Hepatocyte (in vitro differentiated cells): ENCODE measurements around the gene ZNF132. TPM values are rescaled to one million over a fixed set of nuclear protein-coding genes. Genes with fewer than 3 reads are reported as not detected.
"Not testable (repeated sequence)": the region's sequence is repeated elsewhere in the genome, so short reads cannot be mapped to it uniquely, and the experiment has no call there.

ENCODE experiments used
- DNase-seq: peaks from one replicate; pipeline ENCODE4 v3.0.0-alpha.2; 2016; ENCODE audit warnings: low spot score
- H2AFZ ChIP-seq: fragments of 200-600 bp; sonication (generic); 2 replicates; pipeline ENCODE4 v1.6.0; 2016; ENCODE audit warnings: antibody characterized with exemption, mild to moderate bottlenecking
- H3K27ac ChIP-seq: fragments of 200-600 bp; sonication (generic); 2 replicates; pipeline ENCODE4 v1.5.1; 2016; ENCODE audit warnings: mild to moderate bottlenecking
- H3K27me3 ChIP-seq: fragments of 200-600 bp; sonication (generic); 2 replicates; pipeline ENCODE4 v1.6.1; 2016
- H3K36me3 ChIP-seq: fragments of 200-600 bp; sonication (generic); replicated peaks from 2 replicates; pipeline ENCODE4 v1.5.1; 2016; ENCODE audit warnings: low read depth; ENCODE audit not compliant: insufficient read depth
- H3K4me1 ChIP-seq: fragments of 200-600 bp; sonication (generic); 2 replicates; pipeline ENCODE4 v1.5.1; 2016; ENCODE audit warnings: mild to moderate bottlenecking, moderate library complexity; ENCODE audit not compliant: insufficient read depth
- H3K4me2 ChIP-seq: fragments of 200-600 bp; sonication (generic); 2 replicates; pipeline ENCODE4 v1.6.0; 2016
- H3K4me3 ChIP-seq: fragments of 200-600 bp; sonication (generic); 2 replicates; pipeline ENCODE4 v1.5.1; 2016; ENCODE audit warnings: mild to moderate bottlenecking
- H3K79me2 ChIP-seq: fragments of 200-600 bp; sonication (generic); 2 replicates; pipeline ENCODE4 v1.6.0; 2017; ENCODE audit warnings: mild to moderate bottlenecking
- H3K9me2 ChIP-seq: fragments of 200-600 bp; sonication (generic); replicated peaks from 2 replicates; pipeline ENCODE4 v1.6.0; 2017; ENCODE audit warnings: mild to moderate bottlenecking; ENCODE audit not compliant: insufficient read depth
- H3K9me3 ChIP-seq: fragments of 200-600 bp; sonication (generic); 2 replicates; pipeline ENCODE4 v1.5.1; 2016; ENCODE audit warnings: low read depth, mild to moderate bottlenecking
- H4K20me1 ChIP-seq: fragments of 200-600 bp; sonication (generic); 2 replicates; pipeline ENCODE4 v1.6.0; 2016; ENCODE audit warnings: mild to moderate bottlenecking; ENCODE audit not compliant: insufficient read depth, poor library complexity, severe bottlenecking
- CTCF ChIP-seq: fragments of 200-600 bp; sonication (generic); IDR thresholded peaks from 2 replicates; pipeline ENCODE4 v1.5.1; 2016; ENCODE audit warnings: antibody characterized with exemption, mild to moderate bottlenecking; ENCODE audit not compliant: poor library complexity
- EZH2 ChIP-seq: fragments of 200-600 bp; sonication (generic); IDR thresholded peaks from 2 replicates; pipeline ENCODE4 v1.6.1; 2016; ENCODE audit warnings: antibody characterized with exemption, mild to moderate bottlenecking, borderline replicate concordance
- EZH2phosphoT487 ChIP-seq: fragments of 200-600 bp; sonication (generic); IDR thresholded peaks from one replicate; pipeline ENCODE4 v1.6.1; 2018; ENCODE audit warnings: antibody characterized with exemption, mild to moderate bottlenecking, low read depth, moderate library complexity; ENCODE audit not compliant: unreplicated experiment, severe bottlenecking
- WGBS: methylation state at CpG from one replicate; pipeline ENCODE4 v1.1.6; 2016; ENCODE audit warnings: low lambda C conversion rate; ENCODE audit errors: missing lambda C conversion rate; 5-methylcytosine and 5-hydroxymethylcytosine counted together
- polyA plus RNA-seq: library from polyadenylated mRNA; unstranded; fragments of >200 nt; fragmentation: Nextera tagmentation; extraction: Ambion mirVana; gene quantifications from 2 replicates; pipeline ENCODE4 v1.2.1, GENCODE V29; 2016
- total RNA-seq: library from RNA; depleted of rRNA; stranded (reverse); fragments of >200 nt; gene quantifications from 2 replicates; pipeline ENCODE4 v1.2.3, GENCODE V29; 2014

ZNF132 gene
- total and polyA plus RNA-seq, 2 experiments from 2014 or later = 0.35 to 1.0 TPM

GRCh38 chr19:58451358-58452101 is 11.6 kb upstream of the ZNF132 start, which contains the start of gene ZNF324B:
TSS of gene ZNF324B (plus strand) at chr19:58451622. CDS start at chr19:58453702, 2,080 bp downstream.
- H3K27ac ChIP-seq = no peak within 1 kb of the TSS
- H3K4me1 ChIP-seq = no peaks in the 10 kb centered on the region
- TF ChIP-seq EZH2 (no peak), CTCF (no peak), EZH2phosphoT487 (no peak)
- peak; percentile 97 for DNase-seq
- no peaks in the 10 kb centered on the region for H3K27me3 ChIP-seq
- H3K9me2 ChIP-seq = no peaks in the 10 kb centered on the region
- no peaks in the 10 kb centered on the region for H3K9me3 ChIP-seq
- WGBS = under 1% methylated on average over 70 of the region's 79 CpGs
- no peaks in the 10 kb centered on the region for H4K20me1 ChIP-seq
- H2AFZ ChIP-seq = peak within 1 kb of the TSS; percentile 81
- no peaks in the 10 kb centered on the region for H3K79me2 ChIP-seq
- peak within 1 kb of the TSS; percentile 57 for H3K4me3 ChIP-seq
- peak within 1 kb of the TSS; percentile 87 for H3K4me2 ChIP-seq
- no peaks in the 10 kb centered on the region for H3K36me3 ChIP-seq

DNA sequence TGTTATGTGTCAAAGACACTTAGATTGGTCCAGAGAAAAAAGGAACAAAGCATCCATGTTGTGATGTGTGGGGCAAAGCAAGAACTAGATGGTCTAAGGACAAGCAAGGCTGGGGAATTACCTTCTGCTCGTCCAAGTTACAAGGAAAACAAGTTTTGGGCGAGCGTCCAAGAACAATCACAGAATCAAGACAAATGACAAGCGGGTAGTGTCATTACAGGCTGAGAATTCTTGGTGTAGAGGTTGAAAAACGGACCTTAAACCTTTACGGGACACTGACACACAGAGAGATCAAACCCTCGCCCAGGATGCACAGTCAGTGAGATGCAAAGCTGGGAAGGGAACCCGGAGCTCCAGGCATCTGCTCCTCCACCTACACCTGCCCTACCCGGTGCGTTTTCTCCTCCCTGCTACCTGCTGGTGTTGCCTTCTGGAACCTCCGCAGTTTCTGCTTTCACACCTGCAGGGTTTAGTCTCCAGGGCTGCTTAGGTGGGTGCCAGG is 11.0 kb upstream of the ZNF132 start:
- no peaks in the 10 kb centered on the region for H3K36me3 ChIP-seq
- H2AFZ ChIP-seq = peak overlapping the region; percentile 66
- H3K4me1 ChIP-seq = no peaks in the 10 kb centered on the region
- H3K27ac ChIP-seq = no peak overlapping the region
- H4K20me1 ChIP-seq = no peaks in the 10 kb centered on the region
- H3K27me3 ChIP-seq = no peaks in the 10 kb centered on the region
- no peak for TF ChIP-seq EZH2phosphoT487
- TF ChIP-seq EZH2 = no peak
- TF ChIP-seq CTCF = no peak
- H3K4me2 ChIP-seq = peak overlapping the region; percentile 87
- H3K79me2 ChIP-seq = no peaks in the 10 kb centered on the region
- H3K4me3 ChIP-seq = peak overlapping the region; percentile 46
- H3K9me3 ChIP-seq = no peaks in the 10 kb centered on the region
- DNase-seq = peak; percentile 24
- 24% methylated on average over 11 of the region's 11 CpGs for WGBS
- no peaks in the 10 kb centered on the region for H3K9me2 ChIP-seq

DNA sequence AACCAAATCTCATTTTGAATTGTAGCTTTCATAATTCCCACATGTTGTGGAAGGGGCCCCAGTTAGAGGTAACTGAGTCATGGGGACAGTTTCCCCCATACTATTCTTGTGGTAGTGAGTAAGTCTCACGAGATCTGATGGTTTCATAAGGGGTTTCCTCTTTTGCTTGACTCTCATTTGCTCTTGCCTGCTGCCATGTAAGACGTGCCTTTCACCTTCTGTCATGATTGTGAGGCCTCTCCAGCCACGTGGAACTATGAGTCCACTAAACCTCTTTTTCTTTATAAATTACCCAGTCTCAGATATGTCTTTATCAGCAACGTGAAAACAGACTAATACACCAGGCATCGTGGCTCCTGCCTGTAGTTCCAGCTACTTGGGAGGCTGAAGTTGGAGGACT is 10.0 kb upstream of the ZNF132 start:
- H3K9me3 ChIP-seq, H3K27ac ChIP-seq, H4K20me1 ChIP-seq, H3K9me2 ChIP-seq, DNase-seq, H3K36me3 ChIP-seq, H3K4me3 ChIP-seq, H3K27me3 ChIP-seq, H3K4me1 ChIP-seq, H3K79me2 ChIP-seq, H2AFZ ChIP-seq, H3K4me2 ChIP-seq: not testable (repeated sequence)
- 60% methylated on average over 5 of the region's 5 CpGs for WGBS

- not testable (repeated sequence) for H3K4me1 ChIP-seq, H3K4me2 ChIP-seq, DNase-seq, H3K9me2 ChIP-seq, H2AFZ ChIP-seq, H3K79me2 ChIP-seq, H3K4me3 ChIP-seq, H3K27ac ChIP-seq, H3K9me3 ChIP-seq, H3K36me3 ChIP-seq, H3K27me3 ChIP-seq, H4K20me1 ChIP-seq
- 82% methylated on average over 3 of the region's 3 CpGs for WGBS
These were observed 8.9 kb upstream of the ZNF132 start for GRCh38 chr19:58448860-58449259.

GRCh38 chr19:58442986-58443385 is 3.0 kb upstream of the ZNF132 start:
- H2AFZ ChIP-seq, H3K4me1 ChIP-seq, DNase-seq, H3K4me2 ChIP-seq, H3K9me3 ChIP-seq, H3K36me3 ChIP-seq, H3K9me2 ChIP-seq, H3K27ac ChIP-seq, H3K27me3 ChIP-seq, H3K79me2 ChIP-seq, H4K20me1 ChIP-seq, H3K4me3 ChIP-seq: not testable (repeated sequence)
- WGBS = 73% methylated on average over 7 of the region's 7 CpGs
